Measurements from ENCODE around the gene TNS4.

TNS4 gene

DNA sequence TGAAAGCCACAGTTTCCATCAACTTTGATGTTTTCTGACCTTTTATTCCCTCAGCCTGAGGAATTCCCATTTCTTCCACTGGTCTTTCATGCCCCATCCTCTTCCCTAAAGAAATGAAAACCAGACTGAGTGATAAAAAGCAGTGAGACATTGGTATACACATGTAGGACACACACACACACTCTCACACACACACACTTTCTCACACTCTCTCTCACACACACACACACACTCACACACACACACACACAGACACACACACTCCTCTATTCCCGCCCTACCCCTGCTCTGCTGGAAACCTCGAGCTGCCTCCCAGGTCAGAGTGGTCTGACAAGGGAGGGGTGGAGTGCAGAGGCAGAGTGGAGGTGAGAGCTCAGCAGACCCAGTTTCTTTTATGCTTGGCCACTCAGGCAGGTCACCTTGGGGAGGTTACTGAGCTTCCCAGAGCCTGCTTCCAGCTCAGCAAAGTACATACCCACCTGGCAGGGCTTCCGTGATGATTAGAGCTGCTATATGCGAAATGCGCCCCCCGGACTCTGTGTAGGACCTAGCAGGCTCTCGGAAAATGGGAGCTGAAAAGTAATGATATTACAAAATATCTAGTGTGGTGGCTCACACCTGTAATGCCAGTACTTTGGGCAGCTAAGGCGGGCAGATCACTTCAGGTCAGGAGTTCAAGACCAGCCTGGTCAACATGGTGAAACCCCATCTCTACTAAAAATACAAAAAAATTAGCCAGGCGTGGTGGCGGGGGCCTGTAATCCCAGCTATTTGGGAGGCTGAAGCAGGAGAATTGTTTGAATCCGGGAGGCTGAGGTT, 33.2 kb upstream of the TNS4 start:
- no peak for DNase-seq

DNA sequence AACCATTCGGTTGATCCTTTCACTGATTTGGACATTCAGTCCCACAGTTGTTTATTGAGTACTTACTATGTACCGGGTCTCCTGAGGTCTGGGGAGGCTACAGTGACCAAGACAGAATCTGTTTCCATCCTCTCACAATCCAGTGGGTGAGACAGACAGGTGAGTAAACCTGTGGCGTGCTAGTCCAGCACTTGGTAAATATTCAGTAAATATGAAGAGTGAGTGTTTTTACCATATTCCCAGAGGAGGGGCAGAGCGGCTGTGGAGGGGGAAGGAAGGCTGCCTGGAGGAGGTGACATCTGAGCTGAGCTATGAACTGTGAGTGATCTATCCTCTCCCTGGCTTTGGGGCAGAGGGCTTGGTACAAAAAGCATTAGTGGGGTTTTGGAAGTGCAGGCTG, 32.5 kb upstream of the TNS4 start:
- no peak for DNase-seq

- no peak for DNase-seq
Measured at GRCh38 chr17:40532520-40533253, 31.3 kb upstream of the TNS4 start.

GRCh38 chr17:40531051-40531991, 29.9 kb upstream of the TNS4 start:
- peak; percentile 78 to 81 for DNase-seq

DNA sequence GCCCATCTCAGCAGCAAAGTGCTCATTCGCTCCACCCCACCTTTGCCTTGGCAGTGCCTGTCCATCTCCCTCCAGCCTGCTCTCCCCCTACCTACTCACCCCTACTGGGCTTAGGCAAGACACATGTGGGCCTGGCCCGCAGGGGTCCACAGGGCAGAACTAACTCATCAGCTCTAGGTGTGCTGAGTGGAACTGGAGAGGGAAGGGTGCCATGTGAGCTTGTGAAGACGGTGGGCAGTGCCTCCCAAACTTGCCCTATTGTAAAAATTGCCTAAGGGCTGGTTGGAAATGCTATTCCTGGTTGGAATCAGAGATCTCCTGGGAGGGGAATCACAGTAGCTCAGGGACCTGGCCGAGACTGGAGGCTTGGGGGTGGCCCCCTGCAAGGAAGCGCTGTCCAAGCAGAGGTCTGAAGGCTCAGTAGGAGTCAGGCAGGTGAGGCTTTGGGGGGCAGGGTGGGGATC, 29.1 kb upstream of the TNS4 start:
- DNase-seq: no peak

GRCh38 chr17:40529991-40530390, 28.6 kb upstream of the TNS4 start:
- DNase-seq: no peak

GRCh38 chr17:40528692-40529417, 27.4 kb upstream of the TNS4 start:
- peak in 1 of 2 donors; percentile 48 for DNase-seq

DNA sequence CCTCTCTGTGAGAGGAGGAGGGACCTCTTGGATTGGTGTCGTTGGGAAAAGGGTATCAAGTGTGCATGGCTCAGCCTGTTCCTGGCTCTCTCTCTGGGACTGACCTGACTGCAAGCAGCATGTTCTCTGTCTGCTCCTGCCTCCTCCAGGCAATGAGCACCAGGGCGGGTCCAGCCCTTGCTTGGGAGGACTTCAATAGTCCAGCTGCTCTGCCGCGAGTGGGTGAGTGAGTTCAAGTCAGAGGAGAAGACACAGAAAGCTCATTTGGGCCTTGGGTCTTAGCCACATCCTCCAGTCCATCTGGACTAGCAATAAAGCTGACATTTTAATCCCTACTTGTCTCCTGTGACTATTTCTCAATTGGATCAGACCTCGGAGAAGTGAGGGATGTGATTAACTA, 25.2 kb upstream of the TNS4 start:
- DNase-seq: no peak

DNA sequence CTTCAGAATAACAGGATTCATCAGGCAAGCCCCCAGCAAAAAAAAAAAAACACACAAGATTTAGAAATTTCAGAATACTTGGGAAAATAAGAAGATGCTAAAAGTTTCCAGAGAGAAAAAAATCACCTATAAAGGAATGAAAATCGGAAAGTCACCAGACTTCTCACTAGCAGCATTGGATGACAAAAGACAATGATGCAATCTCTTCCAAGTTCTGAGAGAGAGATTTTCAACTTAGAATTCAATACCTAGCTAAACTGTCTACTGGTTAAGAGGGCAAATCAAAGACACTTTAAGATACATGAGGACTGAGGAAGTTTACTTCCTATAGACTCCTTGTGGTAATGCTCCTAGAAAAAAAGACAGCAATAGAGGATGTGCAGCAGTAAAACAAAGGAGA, 23.9 kb upstream of the TNS4 start:
- no peak for DNase-seq

GRCh38 chr17:40524243-40524965, 23.0 kb upstream of the TNS4 start:
- no peak for DNase-seq

- DNase-seq: no peak
Measured at GRCh38 chr17:40522961-40523310, 21.5 kb upstream of the TNS4 start.

GRCh38 chr17:40522250-40522960, 21.0 kb upstream of the TNS4 start:
- no peak for DNase-seq

DNA sequence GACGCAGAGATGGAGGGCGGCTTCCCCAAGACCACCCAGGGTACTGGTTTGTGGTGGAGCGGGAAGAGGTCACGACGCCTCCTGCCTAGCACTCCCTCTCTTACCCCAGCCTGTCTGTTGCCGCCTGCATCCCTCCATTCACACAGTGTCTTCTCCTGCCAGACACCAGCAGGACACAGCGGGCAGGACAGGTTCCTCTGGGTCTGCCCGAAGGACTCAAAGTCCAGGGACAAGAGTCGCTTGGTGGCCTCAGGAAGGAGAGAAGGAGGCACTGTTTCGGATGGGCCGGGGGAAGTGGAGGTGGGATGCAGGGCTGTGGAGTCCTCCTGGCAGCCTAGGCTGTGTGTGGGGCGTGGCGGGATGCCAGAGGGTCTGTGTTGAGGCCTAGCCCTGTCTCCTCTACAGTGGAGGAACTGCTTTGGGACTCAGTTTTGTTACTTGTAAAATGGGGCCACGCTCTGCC, 19.6 kb upstream of the TNS4 start:
- DNase-seq: no peak

DNA sequence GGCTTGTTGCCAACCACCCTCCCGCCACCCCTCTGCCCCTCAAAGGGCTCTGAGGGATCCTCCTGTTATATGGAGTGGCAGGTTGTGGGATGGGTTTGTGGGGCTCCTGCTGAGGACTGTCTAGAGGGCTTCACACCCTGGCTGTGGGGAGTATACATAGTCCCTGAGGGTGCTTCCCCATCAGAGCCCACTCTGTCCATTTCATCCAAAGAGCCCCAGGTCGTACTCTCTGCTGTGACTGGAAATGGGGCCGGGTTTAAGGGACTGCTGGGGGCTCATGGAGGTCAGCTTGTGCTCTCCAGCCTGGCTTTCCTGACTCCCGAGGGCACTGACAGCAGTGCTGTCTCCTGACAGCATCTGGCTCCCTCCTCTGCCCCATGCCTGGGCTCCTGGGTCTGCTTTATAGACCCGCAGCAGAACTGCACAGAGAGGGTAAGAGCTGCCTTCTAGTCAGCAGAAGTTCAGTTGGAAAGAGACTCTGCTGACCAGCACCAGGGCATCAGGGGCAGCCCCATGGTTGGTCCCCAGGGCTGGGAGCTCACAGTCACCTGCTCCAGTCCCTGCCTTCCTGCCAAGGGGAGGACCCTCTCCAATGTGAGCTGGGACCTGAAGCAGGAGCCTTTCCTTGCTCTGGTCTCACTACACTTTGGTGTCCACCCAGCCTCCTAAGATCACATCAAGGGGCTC, 17.8 kb upstream of the TNS4 start:
- no peak for DNase-seq

- DNase-seq: no peak
Measured at GRCh38 chr17:40518401-40519088, 17.1 kb upstream of the TNS4 start.

- DNase-seq: no peak
Measured at GRCh38 chr17:40517981-40518380, 16.6 kb upstream of the TNS4 start.

GRCh38 chr17:40517286-40517662, 15.9 kb upstream of the TNS4 start:
- no peak for DNase-seq

DNA sequence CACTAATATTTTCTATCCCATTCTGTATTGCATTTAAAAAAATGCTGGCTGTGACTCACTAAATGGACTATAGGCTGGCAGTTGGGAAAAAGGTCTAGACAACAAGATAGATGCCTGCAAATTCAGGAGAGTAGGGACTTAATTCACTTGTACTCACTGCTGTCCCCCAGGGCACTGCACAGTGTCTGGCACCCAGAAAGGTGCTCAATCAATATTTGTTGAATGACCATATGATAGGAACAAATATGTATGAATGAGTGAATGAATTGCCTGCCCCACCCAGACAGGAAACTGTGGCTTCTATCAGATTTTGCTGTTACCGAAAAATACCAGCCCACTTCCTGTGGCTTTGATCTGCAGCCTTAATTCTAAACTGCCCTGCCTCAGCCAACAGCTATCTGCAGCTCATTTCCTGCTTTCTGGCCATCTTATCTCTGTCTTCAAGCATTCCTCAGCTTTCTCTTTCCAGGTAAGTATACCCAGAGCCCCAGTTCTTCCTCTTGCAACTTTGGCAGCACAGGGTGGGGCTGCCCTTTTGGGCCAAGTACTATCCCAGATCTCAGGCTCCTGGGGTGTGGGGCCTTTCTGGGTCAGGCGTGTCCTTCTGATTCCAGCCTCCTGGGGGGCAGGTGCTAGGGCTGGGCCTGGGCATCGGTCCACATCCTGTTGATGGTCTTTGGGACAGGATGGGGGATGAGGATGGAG, 15.3 kb upstream of the TNS4 start:
- DNase-seq: peak; percentile 77 to 86

DNA sequence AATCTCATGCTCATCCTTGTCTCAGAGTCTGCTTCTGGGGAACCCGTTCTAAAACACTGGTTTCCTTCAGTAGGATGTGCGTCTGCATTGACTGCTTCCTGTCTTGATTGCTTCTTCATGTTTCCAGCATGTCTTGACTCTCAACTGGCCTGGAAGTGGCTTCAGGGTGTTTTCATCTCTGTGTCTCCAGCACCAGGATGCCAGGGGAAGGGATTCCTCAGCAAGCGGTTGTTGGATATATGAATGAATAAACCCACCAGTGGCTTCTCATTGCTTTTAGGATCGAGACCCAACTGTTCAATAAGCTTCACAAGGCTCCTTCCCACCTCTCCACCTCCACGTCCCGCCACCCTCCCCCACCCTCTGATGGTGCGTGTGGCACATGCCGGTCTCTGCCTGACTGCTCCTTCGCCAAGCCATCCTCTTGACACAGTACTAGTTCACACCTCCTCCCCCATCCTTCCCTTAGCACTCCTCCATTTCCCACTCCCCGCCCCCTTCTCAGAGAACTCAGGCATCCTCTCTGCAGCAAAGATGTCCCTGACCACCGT, 14.1 kb upstream of the TNS4 start:
- peak; percentile 38 to 61 for DNase-seq
